NCI-H2196 treated with DMSO at 0.1 percent for 48 hours (cell line): ENCODE data around the gene PLIN5.
A peak's percentile ranks its signal among the peaks of the same experiment; 100 is the strongest.

Source experiments
- DNase-seq: peaks from one replicate; lab custom pipeline; 2025; ENCODE audit not compliant: unreplicated experiment; lab: John Stamatoyannopoulos, UW

PLIN5 gene

GRCh38 chr19:4493104-4493928, 41.7 kb downstream of the PLIN5 start:
- no peak for DNase-seq

DNA sequence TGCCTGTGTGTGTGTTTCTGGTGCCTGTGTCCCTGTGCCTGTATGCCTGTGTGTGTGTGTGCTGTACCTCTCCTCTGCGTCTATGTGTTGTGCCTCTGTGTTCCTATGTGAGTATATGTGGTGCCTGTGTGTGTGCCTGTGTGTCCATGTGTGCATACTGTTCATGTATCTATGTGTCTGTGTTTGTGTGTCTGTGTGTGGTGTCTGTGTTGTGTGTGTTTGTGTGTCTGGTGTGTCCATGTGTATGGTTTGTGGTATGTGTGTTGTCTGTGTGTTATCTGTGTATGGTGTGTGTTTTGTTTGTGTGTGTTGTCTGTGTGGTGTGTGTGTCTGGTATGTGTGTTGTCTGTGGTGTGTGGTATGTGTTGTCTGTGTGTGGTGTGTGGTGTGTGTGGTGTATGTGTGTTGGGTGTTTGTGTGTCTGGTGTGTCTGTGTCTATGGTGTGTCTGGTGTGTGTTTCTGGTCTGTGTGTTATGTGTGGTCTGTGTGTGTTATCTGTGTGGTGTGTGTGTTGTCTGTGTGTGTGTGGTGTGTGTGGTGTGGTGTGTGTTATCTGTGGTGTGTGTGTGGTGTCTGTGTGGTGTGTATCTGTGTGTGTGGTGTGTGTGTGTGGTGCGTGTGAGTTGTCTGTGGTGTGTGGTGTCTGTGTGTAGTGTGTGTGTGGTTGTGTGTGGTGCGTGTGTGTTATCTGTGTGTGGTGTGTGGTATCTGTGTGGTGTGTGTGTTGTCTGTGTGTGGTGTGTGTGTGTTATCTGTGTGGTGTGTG, 42.5 kb downstream of the PLIN5 start:
- DNase-seq, result no peak

GRCh38 chr19:4491446-4491845, 43.6 kb downstream of the PLIN5 start:
- DNase-seq, result no peak

- DNase-seq, result no peak
Measured at GRCh38 chr19:4488496-4488895, 46.5 kb downstream of the PLIN5 start.

- no peak for DNase-seq
Measured at GRCh38 chr19:4487572-4487971, 47.5 kb downstream of the PLIN5 start.

GRCh38 chr19:4483385-4483784, 51.6 kb downstream of the PLIN5 start:
- DNase-seq, result no peak

DNA sequence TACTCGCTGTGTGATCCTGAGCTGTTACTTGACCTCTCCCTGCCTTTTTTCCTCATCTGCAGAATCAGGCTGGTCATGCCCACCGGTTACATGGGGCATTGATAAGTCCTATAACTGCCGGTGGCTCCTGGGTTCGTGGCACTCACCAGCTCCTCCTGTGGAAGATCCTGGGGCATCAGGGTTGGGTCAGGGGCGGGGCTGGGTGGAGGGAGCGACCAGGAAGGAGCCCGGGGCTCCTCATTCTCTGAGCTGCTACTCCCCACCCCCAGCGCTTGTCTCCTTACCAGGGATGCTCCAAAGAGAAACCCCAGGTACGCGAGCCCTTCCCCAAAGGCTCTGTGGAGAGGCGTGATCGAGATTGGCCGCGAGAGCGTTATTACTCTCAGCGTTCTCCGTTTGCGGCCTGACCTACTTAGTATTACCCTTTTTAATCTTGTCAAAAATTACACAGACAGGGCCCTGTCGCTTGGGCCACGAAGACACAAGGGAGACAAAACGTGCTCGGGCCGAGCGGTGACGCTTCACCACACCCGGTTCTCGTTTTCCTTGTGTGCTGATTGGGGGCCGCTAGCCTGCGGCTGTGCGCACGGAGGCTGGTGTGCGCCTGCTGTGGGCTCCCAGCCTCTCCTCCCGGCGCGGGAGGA, 52.2 kb downstream of the PLIN5 start:
- no peak for DNase-seq

- DNase-seq, result no peak
Measured at GRCh38 chr19:4477034-4477801, 57.8 kb downstream of the PLIN5 start.

GRCh38 chr19:4474514-4475022, 60.5 kb downstream of the PLIN5 start:
- DNase-seq, result peak; percentile 69

DNA sequence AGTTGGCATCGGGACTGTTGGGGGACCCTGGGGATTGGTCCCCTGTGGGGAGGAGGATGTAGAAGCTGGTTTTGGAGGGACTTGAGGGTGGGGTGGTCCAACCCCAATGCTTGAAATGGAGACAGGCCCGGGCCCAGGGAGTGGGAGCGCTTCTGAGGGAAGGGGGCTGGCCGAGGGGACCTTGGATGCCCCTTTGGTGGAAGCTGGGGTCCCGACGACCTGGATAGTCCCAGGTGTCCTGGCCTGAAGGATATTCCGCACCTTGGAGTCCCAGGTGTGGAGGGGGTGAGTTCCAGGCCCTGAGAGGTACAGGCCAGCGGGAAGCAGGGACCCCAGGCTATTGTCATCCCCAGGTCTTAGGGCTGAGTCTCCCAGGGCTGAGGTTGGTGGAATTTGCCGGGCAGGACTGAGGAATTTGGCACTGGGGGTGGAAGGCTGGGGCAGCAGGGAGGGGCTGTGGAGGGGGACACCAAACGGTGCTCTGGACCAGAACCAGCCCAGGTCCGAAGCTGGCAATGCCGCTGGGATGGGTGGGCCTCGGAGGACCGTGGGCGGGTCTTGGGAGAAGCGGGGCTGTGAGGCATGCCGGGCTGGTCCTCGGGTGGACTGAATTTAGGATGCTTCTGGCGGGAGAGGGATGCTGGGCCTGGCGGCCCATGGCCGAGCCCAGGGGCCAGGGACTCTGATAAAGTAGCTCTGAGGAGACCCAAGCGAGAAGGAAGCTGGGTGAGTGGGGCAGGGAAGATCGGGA, 61.1 kb downstream of the PLIN5 start:
- DNase-seq, result no peak

GRCh38 chr19:4473011-4473762, 61.8 kb downstream of the PLIN5 start:
- no peak for DNase-seq
